ENCODE measurements around the gene LHCGR. TPM values are rescaled to one million over a fixed set of nuclear protein-coding genes. Genes with fewer than 3 reads are reported as not detected.
"Not testable (repeated sequence)": the region's sequence is repeated elsewhere in the genome, so short reads cannot be mapped to it uniquely, and the experiment has no call there.

LHCGR gene
- polyA plus RNA-seq, 1 of the 3 experiments (the other 2 are of a cell fraction) = not detected

DNA sequence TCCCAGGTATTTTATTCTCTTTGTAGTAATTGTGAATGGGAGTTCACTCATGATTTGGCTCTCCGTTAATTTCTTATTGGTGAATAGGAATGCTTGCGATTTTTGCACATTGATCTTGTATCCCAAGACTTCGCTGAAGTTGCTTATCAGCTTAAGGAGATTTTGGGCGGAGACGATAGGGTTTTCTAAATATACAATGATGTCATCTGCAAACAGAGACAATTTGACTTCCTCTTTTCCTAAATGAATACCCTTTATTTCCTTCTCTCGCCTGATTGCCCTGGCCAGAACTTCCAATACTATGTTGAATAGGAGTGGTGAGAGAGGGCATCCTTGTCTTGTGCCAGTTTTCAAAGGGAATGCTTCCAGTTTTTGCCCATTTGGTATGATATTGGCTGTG lies 51.9 kb downstream of the LHCGR start:
- H3K9me2 ChIP-seq; CTCF ChIA-PET; H3K9ac ChIP-seq; H3K4me2 ChIP-seq; H3F3A ChIP-seq (replicated peaks; ENCODE audit: insufficient read depth); H3K27me3 ChIP-seq (ENCODE audit: insufficient read depth); H3K36me3 ChIP-seq (replicated peaks in 1 of 2; ENCODE audit: control insufficient read depth in 1 of 2, insufficient read depth in 2 of 2, low read length in 1 of 2); DNase-seq; H3K79me2 ChIP-seq (ENCODE audit: insufficient read depth); H2AFZ ChIP-seq (ENCODE audit: low read depth); H3K9me3 ChIP-seq; POLR2A ChIA-PET; H4K20me1 ChIP-seq (ENCODE audit: insufficient read depth); H3K4me1 ChIP-seq (ENCODE audit: control insufficient read depth in 1 of 2, insufficient read depth in 2 of 2, low read depth in 1 of 2, low read length in 1 of 2); H3K27ac ChIP-seq (ENCODE audit: low read depth in 2 of 2, low read length in 1 of 2); H3K4me3 ChIP-seq (ENCODE audit: low read depth in 2 of 2, low read length in 1 of 2): not testable (repeated sequence)
- 67% methylated on average over 6 of the region's 6 CpGs for WGBS (ENCODE audit: low lambda C conversion rate)

DNA sequence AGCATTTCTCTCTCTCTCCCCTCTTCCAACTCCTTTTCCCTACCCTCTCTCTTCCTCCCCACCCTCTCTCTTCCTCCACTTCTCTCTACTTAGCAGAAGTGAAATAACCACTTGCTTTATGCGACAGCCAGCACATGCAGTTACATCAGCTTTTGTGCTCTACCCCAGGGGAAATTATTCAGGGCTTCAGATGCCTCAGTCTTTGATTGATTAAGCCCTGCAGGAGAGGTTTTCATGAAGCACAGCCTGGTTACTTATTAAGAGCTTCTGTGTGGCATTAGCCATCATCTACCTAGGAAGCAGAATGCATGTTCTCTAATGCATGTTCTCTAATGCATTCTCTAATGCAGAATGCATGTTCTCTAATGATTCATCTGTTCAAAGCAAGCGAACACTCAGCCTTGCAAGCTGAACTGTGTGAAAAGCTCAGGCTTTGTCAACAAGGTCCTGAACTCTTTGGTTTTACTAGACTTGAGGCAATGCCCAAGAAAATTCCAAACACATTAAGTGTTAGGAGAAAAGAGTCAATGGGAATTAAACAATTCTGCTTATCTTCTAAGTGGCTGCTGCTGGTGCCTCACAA lies 56.1 kb downstream of the LHCGR start:
- Histone ChIP-seq H3F3A (replicated peaks; ENCODE audit: insufficient read depth) (no peaks in the 10 kb centered on the region), H3K4me3 (ENCODE audit: low read depth in 2 of 2, low read length in 1 of 2) (no peak overlapping the region), H3K4me1 (ENCODE audit: control insufficient read depth in 1 of 2, insufficient read depth in 2 of 2, low read depth in 1 of 2, low read length in 1 of 2) (no peaks in the 10 kb centered on the region), H3K9me3 (no peaks in the 10 kb centered on the region), H2AFZ (ENCODE audit: low read depth) (no peak overlapping the region), H3K9ac (no peak overlapping the region), H3K27me3 (ENCODE audit: insufficient read depth) (no peaks in the 10 kb centered on the region), H4K20me1 (ENCODE audit: insufficient read depth) (no peaks in the 10 kb centered on the region), H3K4me2 (no peak overlapping the region), H3K79me2 (ENCODE audit: insufficient read depth) (no peaks in the 10 kb centered on the region), H3K9me2 (no peaks in the 10 kb centered on the region), H3K36me3 (replicated peaks in 1 of 2; ENCODE audit: control insufficient read depth in 1 of 2, insufficient read depth in 2 of 2, low read length in 1 of 2) (no peaks in the 10 kb centered on the region), H3K27ac (ENCODE audit: low read depth in 2 of 2, low read length in 1 of 2) (no peak overlapping the region)
- DNase-seq = no peak
- 36% methylated on average over 2 of the region's 2 CpGs for WGBS (ENCODE audit: low lambda C conversion rate)
- CTCF ChIA-PET = no interaction called here
- no peak for TF ChIP-seq GATA2 (CRISPR knock-in tag; IDR thresholded peaks at IDR 0.05)
- no peak for TF ChIP-seq GABPA (IDR thresholded peaks at IDR 0.05; ENCODE audit: low read depth)
- no peak for TF ChIP-seq RCOR1 (IDR thresholded peaks at IDR 0.05; ENCODE audit: low read length)
- no peak for TF ChIP-seq RXRA (IDR thresholded peaks at IDR 0.05; ENCODE audit: borderline replicate concordance, low read depth)
- no peak for TF ChIP-seq SMC3 (IDR thresholded peaks at IDR 0.05; ENCODE audit: low read depth, low read length)
- no peak for TF ChIP-seq MXI1 (IDR thresholded peaks at IDR 0.05; ENCODE audit: low read depth, low read length)
- TF ChIP-seq, protein P1, sequence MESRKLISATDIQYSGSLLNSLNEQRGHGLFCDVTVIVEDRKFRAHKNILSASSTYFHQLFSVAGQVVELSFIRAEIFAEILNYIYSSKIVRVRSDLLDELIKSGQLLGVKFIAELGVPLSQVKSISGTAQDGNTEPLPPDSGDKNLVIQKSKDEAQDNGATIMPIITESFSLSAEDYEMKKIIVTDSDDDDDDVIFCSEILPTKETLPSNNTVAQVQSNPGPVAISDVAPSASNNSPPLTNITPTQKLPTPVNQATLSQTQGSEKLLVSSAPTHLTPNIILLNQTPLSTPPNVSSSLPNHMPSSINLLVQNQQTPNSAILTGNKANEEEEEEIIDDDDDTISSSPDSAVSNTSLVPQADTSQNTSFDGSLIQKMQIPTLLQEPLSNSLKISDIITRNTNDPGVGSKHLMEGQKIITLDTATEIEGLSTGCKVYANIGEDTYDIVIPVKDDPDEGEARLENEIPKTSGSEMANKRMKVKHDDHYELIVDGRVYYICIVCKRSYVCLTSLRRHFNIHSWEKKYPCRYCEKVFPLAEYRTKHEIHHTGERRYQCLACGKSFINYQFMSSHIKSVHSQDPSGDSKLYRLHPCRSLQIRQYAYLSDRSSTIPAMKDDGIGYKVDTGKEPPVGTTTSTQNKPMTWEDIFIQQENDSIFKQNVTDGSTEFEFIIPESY (IDR thresholded peaks at IDR 0.05; ENCODE audit: borderline replicate concordance, low read depth) = no peak
- TF ChIP-seq EP300 (IDR thresholded peaks at IDR 0.05; ENCODE audit: borderline replicate concordance in 1 of 2, low read depth in 1 of 2, low read length in 1 of 2) = no peak
- TF ChIP-seq EZH2phosphoT487 (IDR thresholded peaks at IDR 0.05; ENCODE audit: borderline replicate concordance, low read depth) = no peak
- TF ChIP-seq, protein P2, sequence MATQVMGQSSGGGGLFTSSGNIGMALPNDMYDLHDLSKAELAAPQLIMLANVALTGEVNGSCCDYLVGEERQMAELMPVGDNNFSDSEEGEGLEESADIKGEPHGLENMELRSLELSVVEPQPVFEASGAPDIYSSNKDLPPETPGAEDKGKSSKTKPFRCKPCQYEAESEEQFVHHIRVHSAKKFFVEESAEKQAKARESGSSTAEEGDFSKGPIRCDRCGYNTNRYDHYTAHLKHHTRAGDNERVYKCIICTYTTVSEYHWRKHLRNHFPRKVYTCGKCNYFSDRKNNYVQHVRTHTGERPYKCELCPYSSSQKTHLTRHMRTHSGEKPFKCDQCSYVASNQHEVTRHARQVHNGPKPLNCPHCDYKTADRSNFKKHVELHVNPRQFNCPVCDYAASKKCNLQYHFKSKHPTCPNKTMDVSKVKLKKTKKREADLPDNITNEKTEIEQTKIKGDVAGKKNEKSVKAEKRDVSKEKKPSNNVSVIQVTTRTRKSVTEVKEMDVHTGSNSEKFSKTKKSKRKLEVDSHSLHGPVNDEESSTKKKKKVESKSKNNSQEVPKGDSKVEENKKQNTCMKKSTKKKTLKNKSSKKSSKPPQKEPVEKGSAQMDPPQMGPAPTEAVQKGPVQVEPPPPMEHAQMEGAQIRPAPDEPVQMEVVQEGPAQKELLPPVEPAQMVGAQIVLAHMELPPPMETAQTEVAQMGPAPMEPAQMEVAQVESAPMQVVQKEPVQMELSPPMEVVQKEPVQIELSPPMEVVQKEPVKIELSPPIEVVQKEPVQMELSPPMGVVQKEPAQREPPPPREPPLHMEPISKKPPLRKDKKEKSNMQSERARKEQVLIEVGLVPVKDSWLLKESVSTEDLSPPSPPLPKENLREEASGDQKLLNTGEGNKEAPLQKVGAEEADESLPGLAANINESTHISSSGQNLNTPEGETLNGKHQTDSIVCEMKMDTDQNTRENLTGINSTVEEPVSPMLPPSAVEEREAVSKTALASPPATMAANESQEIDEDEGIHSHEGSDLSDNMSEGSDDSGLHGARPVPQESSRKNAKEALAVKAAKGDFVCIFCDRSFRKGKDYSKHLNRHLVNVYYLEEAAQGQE (IDR thresholded peaks at IDR 0.05; ENCODE audit: low read depth, low read length) = no peak
- TF ChIP-seq RFX5 (IDR thresholded peaks at IDR 0.05; ENCODE audit: low read length) = no peak
- TF ChIP-seq YY1 (IDR thresholded peaks at IDR 0.05; ENCODE audit: low read depth) = no peak
- TF ChIP-seq, protein P3, sequence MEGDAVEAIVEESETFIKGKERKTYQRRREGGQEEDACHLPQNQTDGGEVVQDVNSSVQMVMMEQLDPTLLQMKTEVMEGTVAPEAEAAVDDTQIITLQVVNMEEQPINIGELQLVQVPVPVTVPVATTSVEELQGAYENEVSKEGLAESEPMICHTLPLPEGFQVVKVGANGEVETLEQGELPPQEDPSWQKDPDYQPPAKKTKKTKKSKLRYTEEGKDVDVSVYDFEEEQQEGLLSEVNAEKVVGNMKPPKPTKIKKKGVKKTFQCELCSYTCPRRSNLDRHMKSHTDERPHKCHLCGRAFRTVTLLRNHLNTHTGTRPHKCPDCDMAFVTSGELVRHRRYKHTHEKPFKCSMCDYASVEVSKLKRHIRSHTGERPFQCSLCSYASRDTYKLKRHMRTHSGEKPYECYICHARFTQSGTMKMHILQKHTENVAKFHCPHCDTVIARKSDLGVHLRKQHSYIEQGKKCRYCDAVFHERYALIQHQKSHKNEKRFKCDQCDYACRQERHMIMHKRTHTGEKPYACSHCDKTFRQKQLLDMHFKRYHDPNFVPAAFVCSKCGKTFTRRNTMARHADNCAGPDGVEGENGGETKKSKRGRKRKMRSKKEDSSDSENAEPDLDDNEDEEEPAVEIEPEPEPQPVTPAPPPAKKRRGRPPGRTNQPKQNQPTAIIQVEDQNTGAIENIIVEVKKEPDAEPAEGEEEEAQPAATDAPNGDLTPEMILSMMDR (IDR thresholded peaks at IDR 0.05) = no peak
- TF ChIP-seq, protein P4, sequence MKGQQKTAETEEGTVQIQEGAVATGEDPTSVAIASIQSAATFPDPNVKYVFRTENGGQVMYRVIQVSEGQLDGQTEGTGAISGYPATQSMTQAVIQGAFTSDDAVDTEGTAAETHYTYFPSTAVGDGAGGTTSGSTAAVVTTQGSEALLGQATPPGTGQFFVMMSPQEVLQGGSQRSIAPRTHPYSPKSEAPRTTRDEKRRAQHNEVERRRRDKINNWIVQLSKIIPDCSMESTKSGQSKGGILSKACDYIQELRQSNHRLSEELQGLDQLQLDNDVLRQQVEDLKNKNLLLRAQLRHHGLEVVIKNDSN (IDR thresholded peaks at IDR 0.05; ENCODE audit: borderline replicate concordance, low read depth) = no peak
- no peak for TF ChIP-seq POLR2AphosphoS5 (IDR thresholded peaks at IDR 0.05; ENCODE audit: low read depth, low read length)
- no peak for TF ChIP-seq TCF12 (IDR thresholded peaks at IDR 0.05)
- no peak for TF ChIP-seq JUND (IDR thresholded peaks at IDR 0.05)
- TF ChIP-seq NFIC (IDR thresholded peaks at IDR 0.05; ENCODE audit: borderline replicate concordance) = no peak
- TF ChIP-seq, protein P5, sequence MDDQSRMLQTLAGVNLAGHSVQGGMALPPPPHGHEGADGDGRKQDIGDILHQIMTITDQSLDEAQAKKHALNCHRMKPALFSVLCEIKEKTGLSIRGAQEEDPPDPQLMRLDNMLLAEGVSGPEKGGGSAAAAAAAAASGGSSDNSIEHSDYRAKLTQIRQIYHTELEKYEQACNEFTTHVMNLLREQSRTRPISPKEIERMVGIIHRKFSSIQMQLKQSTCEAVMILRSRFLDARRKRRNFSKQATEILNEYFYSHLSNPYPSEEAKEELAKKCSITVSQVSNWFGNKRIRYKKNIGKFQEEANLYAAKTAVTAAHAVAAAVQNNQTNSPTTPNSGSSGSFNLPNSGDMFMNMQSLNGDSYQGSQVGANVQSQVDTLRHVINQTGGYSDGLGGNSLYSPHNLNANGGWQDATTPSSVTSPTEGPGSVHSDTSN (IDR thresholded peaks at IDR 0.05) = no peak
- TF ChIP-seq FOXM1 (IDR thresholded peaks at IDR 0.05; ENCODE audit: low read depth) = no peak
- POLR2A ChIA-PET = no interaction called here
